ENCODE measurements around the gene ALLC.

Gene ALLC

DNA sequence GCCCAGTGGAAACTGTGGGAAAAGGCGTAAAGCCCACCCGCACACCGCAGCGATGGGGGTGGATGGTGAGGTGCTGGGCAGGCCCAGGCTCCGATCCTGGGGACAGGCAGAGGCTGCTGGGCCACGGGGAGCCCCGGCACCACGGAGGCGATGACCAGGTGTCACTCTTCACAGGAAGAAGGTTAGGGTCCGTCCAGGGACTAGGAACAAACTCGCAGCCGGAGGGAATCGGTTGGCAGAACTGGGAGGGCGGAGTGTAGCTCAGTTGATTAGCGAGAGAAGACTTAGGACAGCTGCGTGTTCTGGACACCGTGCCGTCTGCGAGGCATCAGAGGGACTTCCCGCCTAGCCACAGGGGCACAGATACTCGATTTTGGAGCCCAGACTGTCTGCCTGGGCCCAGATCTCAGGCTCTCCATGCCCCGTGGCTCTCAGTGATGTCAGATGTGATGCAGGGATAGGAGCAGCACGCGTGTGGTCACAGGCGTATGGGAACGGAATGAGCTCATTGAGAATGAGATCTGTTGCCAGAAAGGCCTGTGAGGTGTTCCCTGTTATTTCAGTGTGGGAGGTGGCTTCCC is 16.1 kb upstream of the ALLC start:
- DNase-seq = no peak

GRCh38 chr2:3642521-3643215 is 15.3 kb upstream of the ALLC start:
- no peak for DNase-seq

- DNase-seq = no peak
Observed at GRCh38 chr2:3643371-3644245, 14.4 kb upstream of the ALLC start.

DNA sequence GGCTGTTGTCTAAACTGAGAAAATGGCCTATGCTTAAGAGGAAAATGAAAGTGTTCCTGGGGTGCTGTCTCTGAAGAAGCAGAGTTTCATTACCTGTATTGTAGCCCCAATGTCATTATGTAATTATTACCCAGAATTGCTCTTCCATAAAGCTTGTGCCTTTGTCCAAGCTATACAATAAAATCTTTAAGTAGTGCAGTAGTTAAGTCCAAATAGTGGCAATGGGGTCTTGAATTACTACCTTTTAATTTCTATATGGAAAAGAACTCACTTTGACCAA is 13.8 kb upstream of the ALLC start:
- no peak for DNase-seq

DNA sequence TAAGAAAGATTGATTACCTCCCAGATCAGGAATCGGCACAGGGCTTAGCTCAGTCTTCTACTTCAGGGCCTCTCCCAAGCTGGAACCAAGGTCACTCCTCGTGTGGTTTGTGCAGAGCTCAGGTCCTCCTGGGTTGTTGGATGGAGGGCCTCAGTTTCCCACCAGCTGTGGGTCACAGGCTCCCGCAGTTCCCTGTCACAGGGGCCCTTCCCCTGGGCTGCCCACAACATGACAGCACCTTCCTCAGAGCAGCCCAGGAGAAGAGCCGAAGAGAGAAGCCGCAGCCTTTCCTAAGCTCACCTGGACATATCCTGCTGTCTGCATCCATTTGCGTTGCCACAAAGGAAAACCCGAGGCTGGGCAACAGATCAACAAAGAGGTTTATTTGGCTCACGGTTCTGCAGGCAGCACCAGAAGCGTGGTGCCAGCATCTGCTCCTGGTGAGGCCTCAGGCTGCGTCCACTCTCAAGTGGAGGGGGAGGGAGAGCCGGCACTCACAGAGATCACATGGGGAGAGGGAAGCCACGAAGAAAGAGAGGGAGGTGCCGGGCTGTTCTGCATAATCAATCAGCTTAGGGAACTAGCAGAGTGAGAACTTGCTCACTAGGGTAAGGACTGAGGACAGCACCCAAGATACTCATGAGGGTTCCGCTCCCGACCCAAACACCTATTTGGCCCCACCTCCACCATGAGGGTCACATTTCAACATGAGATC is 13.0 kb upstream of the ALLC start:
- DNase-seq = no peak

GRCh38 chr2:3645745-3646389 is 12.1 kb upstream of the ALLC start:
- no peak for DNase-seq

- DNase-seq = no peak
Observed at GRCh38 chr2:3646446-3646845, 11.6 kb upstream of the ALLC start.

GRCh38 chr2:3647246-3647645 is 10.8 kb upstream of the ALLC start:
- no peak for DNase-seq

GRCh38 chr2:3647831-3648651 is 10.0 kb upstream of the ALLC start:
- DNase-seq = no peak

- DNase-seq = no peak
Observed at GRCh38 chr2:3648652-3649177, 9.3 kb upstream of the ALLC start.

DNA sequence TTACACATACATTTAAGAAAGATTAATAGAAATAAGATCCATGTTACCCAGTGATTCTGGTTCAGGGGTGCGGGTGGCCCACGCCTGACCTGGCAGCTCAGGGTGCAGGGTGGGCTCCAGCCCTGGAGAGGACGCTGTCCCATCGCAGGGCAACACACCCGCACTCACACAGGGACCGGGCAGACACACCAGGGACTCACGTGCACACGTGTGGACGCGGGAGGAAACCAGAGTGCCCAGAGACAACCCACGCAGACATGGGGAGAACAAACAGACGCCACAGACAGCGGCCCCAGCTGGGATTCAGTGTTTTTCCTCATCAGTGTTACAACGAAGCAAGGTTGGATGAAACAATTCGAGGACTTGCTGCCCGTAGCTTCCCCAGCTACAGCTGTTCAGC is 8.4 kb upstream of the ALLC start:
- no peak for DNase-seq

DNA sequence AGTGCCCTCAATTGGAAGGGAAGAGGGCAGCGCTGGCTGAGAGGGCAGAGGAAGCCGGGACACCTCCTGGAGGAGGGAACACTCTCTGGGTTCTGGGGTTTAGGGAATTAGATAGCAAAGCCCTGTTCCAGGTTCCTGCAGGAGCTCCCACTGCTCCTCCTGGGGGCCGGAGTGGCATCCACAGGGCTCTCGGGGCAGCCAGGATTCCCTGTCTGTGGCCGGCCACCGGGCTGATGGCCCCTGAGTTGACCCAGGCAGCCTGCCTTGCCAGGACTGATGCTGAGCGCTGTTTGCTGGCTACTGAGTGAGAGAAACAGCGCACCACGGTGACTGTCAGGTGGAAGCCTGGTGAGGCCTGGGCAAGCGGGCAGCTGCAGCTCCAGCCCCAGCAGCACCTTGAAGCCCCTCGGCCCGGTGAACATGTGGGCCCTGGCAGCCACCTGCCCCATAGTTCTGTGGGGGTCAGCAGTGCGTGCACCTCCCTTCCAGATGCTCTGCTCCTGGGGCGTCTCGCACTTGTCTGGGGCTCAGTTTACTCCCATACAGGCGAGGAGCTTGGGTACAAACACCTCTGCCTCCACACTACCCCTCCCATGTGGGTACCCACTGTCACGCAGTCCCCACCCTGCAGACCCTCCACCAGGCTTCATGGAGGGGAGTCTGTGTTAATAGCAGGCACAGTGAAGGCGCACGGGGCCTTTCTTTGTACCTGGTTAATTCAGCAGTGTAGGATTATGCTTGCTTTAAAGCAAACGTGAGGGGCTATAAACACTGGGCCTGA is 7.7 kb upstream of the ALLC start:
- no peak for DNase-seq

GRCh38 chr2:3651691-3652648 is 6.0 kb upstream of the ALLC start:
- peak; percentile 28 for DNase-seq

DNA sequence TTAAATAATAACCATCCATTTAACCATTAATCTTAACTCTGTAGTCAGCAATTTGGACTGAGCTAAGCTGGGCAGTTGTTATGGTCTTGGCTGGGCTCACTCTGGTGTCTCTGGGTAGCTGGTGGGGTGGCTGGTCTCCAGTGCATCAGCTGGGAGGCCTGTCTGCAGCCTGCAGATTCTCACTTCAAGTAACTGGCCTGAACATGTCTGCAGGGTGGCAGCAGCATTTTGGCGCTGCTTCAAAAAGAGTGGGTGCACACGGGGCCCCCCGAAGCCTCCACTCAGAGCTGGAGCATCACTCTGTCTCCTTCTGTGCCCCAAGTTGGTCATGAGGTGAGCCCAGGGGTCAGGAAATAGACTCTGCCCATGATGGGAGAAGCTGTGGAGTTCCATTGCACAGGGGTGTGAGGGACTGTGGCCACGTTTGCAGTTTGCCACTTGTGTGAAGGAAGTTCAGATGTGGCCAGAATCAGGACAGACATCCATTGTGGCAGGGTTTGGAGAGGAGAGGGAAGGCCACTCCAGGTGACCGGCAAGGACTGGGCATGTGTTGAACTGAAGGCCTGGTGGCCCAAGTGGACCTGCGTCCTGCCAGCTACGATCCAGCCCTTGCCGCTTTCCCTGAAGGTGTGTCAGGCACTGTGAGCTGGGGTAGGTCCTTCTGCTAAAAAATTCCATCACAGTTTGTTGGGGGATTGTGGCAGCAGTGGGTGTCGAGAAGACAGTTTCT is 4.9 kb upstream of the ALLC start:
- no peak for DNase-seq

GRCh38 chr2:3654011-3654410 is 4.0 kb upstream of the ALLC start:
- DNase-seq = no peak

GRCh38 chr2:3654531-3655225 is 3.3 kb upstream of the ALLC start:
- no peak for DNase-seq

DNA sequence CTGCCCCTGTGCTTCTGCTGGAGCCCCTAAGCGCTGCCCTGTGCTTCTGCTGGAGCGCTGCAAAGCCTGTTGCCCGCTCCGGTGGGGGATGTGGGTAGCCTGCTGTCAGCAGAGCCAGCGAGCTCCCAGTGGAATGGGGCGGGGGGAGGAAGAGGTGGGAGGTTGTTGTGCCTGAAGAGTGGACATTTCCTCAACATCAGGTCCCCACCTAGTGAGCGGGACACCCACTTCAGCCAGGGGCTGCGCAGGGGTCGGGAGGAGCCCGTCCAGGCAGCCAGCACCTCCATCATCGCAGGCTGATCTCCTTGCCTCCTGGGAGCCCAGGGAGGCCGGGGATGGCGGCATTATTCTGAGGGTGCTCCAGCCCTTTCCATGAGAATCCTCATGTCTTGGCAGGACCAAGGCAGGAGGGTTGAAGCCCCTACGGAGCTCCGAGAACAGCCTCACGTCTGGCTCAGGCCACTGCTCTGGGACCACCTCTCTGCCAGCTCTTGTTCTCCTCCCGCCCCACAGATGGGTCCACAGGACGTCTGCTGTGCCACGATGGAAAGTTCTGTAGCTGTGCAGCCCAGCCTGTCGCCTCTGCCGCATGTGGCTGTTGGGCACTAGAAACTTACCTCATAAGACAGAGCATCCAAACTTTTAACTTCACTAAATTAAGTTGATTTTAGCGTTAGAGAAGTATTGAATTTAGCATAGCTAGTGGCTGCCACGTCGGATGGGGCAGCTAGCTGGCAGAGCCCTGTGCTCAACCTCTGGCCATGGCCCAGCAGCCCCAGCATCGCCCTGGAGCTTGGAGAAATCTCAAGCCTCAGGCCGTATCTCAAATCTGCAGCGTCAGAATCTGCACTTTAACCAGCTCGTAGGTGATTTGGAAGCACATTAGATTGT is 1.9 kb upstream of the ALLC start:
- DNase-seq = no peak

Data from MV-4-11 (cell line).